ENCODE results near the gene AMY2B.
"Not testable (repeated sequence)": the region's sequence is repeated elsewhere in the genome, so short reads cannot be mapped to it uniquely, and the experiment has no call there.

Gene AMY2B

DNA sequence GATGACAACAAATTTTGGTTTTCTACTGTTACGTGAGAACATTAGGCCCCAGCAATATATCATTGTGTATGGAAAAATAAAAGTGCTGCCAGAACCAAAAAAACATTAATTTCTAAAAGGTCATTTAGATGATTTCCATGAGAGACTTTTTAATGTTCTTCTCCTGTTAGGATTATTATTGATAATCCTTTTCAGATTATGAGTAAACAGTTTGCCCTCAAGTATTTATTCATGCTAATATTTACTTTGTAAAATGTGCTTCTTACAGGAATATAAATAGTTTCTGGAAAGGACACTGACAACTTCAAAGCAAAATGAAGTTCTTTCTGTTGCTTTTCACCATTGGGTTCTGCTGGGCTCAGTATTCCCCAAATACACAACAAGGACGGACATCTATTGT lies at the start of gene AMY2B:
Gene AMY2B, plus strand, starts transcription at position 301 of the 400 bp plus-strand sequence. Its CDS starts 14 bp downstream, at position 315.
- not testable (repeated sequence) for FAIRE-seq

DNA sequence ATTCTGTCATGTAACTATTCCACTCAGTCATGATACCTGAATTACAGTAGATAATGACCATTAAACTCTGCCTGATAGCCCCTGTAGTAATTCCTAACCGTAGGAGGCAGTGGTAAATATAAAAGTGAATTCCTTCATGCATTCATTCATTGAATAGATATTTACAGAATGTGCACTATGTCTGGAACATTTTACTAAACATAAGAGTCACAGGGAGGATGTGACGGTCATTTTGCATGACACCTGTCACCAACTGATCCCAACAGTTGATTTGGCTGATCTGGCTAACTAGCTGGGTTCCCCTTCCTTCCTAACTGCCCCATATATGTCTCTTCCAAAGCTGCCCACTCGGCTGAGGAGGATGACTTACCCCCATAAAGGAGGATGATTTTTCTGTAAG lies 48.0 kb upstream of the AMY2B start:
- no peak for FAIRE-seq

DNA sequence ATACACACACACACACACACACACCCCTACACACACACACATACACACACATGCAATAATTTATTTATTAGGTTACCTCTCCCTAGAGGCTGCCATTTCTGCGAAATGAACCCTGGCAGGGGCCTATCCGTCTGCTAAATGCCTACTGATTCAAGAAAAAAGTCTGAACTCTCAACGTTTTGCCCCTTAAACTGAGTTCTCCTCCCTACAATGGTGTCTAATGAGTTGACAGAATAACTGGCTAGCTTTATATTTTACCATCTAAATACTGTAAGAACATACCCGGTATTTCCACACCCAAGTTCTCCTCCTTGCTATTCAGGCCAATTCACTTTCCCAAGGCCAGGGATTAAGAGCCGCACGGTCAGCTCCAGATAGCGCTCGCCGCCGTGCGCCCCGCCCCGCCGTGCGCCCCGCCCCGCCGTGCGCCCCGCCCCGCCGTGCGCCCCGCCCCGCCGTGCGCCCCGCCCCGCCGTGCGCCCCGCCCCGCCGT lies 46.2 kb upstream of the AMY2B start:
- FAIRE-seq, result no peak

DNA sequence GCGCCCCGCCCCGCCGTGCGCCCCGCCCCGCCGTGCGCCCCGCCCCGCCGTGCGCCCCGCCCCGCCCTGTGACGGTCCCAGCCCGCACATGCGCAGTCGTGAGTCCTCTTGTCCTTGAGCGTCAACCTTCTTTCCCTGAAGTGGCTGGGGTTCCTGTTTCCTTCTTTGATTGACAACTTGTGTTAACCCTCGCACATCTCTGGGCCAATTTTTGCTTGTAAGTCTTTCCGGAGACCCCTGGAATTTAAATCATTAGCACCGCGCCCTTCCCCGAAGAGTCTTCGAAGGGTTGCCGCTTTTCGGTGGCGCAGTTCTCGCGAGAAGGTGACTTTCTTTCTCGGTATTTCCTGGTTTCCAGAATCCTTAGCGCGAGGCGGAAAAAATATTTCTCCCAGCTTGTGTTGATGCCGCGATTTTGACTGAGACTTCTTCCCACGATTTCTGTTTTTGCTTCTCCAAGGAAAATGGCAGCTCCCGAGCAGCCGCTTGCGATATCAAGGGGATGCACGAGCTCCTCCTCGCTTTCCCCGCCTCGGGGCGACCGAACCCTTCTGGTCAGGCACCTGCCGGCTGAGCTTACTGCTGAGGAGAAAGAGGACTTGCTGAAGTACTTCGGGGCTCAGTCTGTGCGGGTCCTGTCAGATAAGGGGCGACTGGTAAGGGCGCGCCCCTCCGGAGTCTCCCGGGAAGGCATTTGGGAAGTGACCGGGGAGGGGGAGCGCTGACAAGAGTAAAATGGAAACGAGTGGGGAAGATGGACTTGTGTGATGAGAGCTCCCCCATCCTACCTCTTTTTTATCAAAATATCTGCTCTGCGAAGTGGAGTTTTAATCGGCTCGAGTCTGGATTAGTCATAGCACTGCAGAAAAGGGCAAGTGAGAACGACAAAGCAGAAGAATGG lies 45.5 kb upstream of the AMY2B start, which contains the start of gene RNPC3:
Gene RNPC3, plus strand, starts transcription at position 93 of the 901 bp plus-strand sequence. Its CDS starts 372 bp downstream, at position 465.
- FAIRE-seq, result no peak

DNA sequence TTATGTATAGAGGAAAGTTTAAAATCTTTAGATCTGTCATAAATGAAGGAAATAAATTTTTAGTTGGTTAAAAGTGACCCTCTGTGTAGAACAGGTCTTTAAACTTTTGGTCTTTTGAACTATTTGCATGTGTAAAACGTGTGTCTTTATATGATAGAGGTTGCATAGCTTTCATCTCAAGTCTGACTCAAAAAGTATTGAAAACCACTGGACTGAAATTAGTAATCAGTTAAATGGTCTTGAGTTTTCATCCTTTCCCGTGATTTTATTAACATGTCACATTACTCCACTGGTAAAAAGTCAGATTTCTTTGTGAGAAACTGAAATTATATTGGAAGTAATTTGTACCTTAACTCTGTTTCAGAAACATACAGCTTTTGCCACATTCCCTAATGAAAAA lies 44.1 kb upstream of the AMY2B start:
- FAIRE-seq, result no peak

DNA sequence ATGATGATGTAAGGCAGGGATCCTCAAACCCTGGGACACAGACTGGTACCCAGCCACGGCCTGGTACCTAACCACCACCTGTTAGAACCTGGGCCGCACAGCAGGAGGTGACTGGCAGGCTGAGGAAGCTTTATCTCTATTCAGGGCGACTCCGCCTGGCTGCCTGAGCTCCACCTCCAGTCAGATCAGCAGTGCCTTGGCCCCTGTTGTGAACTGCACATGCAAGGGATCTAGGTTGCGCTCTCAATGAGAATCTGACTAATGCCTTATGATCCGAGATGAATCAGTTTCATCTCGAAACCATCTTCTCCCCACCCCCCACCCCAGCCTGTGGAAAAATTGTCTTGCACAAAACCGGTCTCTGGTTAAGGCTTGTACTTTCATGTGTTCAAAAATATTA lies 41.6 kb upstream of the AMY2B start:
- no peak for FAIRE-seq

DNA sequence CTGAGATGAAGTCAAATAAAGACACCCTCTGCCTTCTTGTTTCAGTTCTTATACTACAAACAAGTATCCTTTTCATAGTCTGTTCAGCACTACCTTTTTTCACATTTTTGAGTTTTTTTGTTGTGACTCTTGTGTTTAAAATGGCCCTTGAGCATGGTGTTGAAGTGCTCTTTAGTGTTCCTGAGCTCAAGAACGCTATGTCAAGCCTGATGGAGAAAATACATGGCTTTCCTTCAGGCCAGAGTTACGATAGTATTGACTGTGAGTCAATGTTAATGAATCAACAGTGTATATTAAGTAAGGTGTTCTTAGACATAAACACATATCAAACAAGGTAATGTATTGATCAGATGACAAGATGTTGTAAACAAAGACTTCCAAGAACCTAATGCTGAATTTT lies 33.2 kb upstream of the AMY2B start:
- no peak for FAIRE-seq

DNA sequence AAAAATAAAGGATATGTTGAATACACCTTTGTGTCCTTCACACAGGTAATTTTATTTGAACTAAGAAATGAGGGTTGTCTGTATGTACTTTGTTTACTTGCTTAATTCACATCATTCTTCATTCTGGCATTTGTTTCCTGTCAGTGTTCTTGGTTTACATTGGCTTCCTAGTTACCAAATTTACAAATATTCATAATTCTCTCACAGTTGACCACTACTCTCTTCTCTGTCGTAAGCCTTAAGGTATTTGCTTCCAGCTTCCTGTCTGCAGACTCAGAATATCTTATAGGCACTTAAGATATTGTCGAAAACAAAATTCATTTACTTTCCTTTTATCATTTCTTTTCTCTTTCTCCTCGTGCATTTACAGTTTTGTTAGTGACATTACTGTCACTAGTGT lies 30.0 kb upstream of the AMY2B start:
- no peak for FAIRE-seq

DNA sequence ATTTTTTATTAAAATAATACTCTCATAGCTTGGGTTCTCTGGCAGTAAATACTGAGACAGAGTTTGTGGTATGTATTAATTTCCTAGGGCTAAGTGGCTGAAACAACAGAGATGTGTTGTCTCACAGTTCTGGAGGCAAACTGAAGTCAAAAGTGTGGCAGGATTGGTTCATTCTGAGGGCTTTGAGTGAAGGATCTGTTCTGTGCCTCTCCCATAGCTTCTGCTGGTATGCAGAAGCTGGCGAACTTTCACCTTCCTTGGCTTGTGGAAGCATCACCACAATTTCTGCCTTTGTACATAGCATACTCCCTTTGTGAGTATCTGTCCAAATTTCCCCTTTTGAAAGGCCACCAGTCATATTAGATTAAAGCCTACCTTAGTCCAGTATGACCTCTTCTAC lies 24.9 kb upstream of the AMY2B start:
- FAIRE-seq, result no peak

DNA sequence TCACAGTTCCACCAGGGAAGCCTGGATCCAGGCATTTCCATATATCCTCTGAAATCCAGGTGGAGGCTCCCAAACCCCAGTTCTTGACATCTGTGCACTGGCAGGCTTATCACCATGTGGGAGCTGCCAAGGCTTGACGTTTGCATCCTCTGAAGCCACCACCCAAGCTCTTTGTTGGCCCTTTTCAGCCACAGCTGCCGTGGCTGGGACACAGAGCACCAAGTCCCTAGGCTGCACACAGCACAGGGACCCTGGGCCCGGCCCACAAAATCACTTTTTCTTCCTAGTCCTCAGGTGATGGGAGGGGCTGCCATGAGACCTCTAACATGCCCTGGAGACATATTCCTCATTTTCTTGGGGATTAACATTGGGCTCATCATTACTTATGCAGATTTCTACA lies 23.5 kb upstream of the AMY2B start:
- FAIRE-seq, result no peak

DNA sequence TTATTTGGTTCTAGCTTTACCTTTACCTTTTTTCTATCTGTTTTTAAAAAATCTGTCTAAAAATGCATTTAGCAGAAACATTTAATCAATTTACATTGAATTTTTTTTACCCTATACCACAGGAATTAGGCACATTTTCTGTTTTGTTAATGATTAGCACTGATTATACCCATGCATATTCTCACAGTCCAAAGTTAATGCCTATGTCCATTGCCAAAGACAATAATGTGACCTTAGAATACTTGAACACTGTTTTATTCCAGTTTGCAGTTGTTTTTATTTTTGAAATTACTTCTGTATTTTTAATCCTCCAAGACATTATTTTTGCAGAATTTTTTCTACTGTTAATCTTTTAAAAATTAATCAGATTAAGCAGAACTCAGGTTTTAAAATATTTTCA lies 11.0 kb upstream of the AMY2B start:
- FAIRE-seq, result no peak

DNA sequence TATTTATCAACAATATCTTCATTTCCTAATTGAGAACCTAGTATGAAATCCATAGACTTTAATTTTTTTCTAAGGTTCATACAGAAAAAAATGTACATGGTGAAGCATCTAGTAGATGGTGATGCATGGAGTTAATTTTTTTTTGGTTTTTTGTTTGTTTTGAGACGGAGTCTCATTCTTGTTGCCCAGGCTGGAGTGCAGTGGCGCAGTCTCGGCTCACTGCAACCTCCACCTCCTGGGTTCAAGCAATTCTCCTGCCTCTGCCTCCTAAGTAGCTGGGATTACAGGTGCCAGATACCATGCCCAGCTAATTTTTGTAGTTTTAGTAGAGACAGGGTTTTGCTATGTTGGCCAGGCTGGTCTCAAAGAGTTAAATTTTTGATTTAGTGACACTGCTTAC lies 10.3 kb upstream of the AMY2B start:
- not testable (repeated sequence) for FAIRE-seq

DNA sequence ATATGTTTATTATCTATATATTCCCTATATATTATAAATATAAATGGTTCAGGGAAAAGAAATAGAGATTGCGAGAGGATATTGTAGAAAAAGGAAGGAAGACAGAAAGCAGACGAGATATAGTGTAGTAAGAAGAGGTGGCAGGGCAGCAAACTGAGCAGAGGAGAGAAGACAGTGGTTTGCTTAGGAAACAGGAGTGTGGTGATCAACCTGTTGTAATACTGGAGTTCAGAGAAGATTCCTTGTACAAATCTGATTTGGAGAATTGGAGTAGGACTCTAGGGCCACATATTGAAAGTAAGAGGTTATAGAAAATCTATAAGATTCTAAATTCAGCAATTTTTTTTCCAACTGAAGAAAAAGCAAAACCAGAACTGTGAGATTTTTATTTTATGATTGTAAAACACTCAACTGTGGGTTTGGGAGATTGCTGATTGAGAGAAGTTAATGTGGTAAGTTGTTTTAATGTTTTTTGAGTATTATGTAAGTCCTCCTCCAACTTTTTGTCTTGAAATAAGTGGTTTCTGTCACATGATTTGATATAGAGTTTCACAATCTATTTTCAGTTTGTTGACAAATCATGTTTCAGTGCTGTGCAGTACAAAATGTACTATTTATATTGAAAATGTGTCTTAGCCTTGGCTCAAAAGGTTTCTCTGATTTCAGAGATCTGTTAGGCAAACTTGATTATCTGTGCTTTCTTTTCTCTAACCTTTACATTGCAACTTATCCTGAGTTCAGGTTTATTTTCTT lies 9.6 kb upstream of the AMY2B start:
- FAIRE-seq, result no peak

DNA sequence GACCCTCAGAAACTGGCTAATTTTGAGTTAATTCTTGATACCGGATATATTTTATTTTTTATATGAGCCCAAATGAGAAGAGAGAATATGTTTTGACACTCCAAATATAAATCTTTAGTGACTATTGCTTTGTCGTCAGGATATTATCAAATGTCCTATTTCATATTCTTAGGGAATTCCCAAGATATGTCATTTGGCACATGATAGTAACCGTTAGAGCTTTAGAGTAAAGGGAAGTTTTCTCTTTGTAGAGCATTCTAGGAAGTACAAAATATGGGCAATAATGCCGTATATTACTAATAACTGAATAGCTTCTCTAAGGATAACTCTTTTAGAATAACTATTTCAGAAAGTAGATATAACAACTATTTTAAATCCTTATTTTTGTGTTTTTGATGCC lies 8.3 kb upstream of the AMY2B start:
- FAIRE-seq, result no peak

DNA sequence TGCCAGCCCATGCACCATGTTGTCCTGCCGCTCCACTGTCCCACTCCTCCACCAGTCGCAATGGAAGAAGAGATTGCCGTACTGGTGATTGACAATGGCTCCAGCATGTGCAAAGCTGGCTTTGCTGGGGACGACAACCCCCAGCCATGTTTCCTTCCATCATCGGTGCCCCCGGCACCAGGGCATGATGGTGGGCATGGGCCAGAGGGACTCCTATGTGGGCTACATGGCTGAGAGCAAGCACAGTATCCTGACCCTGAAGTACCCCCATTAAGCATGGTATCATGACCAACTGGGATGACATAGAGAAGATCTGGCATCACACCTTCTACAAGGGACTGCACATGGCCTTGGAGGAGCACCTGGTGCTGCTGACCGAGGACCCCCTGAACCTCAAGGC lies 1.9 kb upstream of the AMY2B start:
- FAIRE-seq, result no peak

DNA sequence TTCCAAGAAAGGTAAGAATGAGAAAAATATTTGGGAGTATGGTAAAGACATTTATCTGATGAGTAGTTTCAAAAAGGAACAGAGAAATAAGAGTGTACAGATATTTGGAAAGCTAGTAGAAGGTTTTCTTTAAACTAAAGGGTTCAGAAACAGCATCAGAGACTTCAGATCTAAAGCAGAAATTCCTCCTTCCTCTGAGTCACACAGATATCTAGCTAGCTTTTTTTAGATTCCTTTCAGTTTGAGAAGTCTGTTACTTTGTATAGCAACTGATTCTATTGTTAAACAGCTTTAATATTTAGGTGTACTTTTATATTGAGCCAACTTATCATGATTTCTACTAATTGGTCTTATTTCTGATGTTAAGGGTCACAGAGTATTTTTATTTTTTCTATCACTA lies 4.7 kb downstream of the AMY2B start:
- FAIRE-seq, result no peak

DNA sequence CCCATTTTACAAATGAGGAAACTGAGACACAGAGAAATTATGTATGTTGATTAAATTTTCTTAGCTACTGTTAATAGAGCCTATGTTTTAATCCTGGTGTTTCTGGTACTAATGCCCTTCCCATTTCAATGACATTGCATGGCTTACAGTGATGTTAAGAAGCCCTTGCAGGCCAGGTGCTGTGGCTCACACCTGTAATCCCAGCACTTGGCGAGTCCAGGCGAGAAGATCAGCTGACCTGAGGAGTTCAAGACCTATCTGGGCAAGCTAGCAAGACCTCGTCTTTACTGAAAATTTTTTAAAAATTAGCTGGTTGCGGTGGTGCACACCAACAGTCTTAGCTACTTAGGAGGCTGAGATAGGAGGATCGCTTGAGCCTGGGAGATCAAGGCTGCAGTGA lies 5.4 kb downstream of the AMY2B start:
- not testable (repeated sequence) for FAIRE-seq

DNA sequence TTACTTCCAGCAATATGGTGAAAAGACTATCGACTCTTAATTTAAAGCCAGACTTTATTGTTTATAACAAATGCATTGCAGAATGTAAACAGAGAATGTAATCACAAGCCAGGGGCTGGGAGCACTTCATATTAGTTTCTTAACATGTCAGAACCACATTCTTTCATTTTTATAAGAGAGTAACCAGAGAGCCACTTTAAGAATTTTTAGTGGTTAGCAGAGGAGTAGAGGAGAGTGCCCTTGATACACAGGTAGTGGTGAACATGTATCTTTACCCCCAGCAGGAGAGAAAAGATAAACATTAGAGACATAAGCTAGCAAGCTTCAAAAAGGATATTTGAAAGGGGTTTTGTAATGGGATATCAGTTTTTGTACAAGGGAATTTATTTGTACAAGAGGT lies 11.1 kb downstream of the AMY2B start:
- no peak for FAIRE-seq

DNA sequence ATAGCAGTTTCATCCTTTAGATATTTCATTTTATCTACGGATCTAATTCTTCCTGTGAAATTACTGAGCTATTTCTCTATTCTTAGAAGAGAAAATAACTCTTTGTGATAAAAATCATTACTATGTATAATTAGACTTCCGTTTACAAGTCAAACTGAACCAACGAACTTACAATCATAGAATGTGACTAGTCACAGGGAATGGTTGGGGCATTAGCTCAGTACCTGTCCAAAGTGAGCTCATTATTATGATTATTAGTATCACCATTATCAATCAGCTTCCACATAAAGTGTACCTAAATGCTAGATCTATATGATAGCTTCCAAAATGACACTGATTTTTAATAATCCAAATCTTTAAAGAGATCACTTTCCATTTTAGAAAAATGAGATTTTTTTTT lies 12.5 kb downstream of the AMY2B start:
- FAIRE-seq, result no peak

DNA sequence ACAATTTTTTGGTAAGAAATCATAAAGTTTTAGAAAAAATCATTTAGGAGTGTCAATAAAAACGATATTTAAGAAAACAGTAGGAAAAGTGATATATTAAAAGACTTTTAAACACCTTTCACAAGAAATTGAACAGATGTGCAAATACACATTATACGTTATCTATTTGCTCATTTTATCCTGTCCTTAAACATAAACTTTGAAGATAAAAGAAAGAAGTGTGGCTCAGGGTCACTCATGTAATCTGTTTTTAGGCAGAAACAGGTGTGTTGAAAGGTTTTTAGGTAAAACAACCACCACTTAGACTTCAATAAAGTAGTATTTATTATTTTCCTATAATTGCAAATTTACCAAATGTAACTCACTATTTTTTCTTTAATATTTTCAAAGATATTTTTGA lies 13.1 kb downstream of the AMY2B start:
- no peak for FAIRE-seq

DNA sequence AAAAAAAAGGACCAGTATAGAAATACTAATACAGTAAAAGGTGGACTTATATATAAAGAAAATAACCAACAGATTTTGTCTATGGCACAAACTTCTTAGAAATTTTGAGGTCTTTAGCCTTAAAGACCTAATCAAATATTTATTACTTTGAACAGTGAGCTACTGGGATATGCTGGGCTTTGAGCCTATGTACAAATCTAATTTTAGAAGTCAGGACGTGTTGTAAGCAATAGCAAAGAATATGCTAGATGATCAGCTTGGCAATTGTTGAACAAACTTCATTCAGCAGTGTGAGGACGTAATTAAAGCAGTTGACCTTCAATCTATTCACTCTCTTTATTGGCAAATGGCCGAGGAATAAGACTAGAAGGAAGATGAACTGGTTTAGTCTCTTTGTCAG lies 31.4 kb downstream of the AMY2B start:
- not testable (repeated sequence) for FAIRE-seq

DNA sequence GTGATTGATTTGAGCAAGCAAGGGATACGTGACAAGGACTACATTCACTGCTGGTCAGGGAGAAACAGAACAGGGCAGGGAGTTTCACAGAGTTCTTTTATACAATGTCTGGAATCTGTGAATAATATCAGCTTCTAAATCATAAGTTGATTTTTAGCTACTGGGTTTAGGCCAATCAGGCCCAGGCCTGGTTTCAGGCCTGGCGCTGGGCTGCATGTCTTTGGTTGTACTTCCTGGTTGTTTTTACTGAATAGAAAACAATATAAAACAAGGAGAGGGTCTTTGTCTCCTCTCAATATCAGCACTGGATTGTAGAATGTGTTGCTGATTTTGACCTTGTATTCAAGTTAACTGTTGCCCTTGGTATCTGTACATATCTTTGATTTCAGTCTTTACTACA lies 45.0 kb downstream of the AMY2B start:
- no peak for FAIRE-seq

DNA sequence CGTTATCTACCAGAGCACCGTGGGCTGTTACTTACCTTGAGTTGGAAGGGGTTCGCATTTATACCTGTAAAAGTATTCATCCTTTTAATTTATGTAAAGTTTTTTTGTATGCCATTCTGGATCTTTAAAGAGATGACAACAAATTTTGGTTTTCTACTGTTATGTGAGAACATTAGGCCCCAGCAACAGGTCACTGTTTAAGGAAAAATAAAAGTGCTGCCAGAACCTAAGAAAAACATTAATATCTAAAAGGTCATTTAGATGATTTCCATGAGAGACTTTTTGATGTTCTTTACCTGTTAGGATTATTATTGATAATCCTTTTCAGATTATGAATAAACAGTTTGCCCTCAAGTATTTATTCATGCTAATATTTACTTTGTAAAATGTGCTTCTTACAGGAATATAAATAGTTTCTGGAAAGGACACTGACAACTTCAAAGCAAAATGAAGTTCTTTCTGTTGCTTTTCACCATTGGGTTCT lies 45.6 kb downstream of the AMY2B start, which contains the start of gene AMY2A:
Gene AMY2A, plus strand, starts transcription at position 434 of the 484 bp plus-strand sequence. Its CDS starts 14 bp downstream, at position 448.
- not testable (repeated sequence) for FAIRE-seq

DNA sequence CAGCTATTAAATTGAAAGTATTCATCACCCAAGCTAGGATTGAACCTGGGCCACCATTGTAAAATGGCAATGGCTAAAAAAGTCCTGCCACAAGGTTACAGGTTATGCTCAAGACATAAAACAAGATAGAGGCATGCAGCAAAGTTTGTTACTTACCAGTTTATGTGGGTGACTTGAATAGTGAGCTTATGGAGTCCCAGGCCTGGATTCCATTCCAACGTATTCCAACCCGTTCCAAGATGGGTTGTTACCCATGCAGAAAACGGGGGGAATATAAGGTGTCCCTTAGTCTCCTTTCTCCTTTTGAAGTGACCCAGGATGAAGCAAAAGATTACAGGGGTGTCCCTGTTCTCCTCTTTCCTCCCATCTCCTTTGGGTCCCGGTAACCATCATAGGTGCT lies 56.0 kb downstream of the AMY2B start:
- FAIRE-seq, result not testable (repeated sequence)

Data from TTC549 (cell line).